Measurements from ENCODE around the gene NTSR2.

DNA sequence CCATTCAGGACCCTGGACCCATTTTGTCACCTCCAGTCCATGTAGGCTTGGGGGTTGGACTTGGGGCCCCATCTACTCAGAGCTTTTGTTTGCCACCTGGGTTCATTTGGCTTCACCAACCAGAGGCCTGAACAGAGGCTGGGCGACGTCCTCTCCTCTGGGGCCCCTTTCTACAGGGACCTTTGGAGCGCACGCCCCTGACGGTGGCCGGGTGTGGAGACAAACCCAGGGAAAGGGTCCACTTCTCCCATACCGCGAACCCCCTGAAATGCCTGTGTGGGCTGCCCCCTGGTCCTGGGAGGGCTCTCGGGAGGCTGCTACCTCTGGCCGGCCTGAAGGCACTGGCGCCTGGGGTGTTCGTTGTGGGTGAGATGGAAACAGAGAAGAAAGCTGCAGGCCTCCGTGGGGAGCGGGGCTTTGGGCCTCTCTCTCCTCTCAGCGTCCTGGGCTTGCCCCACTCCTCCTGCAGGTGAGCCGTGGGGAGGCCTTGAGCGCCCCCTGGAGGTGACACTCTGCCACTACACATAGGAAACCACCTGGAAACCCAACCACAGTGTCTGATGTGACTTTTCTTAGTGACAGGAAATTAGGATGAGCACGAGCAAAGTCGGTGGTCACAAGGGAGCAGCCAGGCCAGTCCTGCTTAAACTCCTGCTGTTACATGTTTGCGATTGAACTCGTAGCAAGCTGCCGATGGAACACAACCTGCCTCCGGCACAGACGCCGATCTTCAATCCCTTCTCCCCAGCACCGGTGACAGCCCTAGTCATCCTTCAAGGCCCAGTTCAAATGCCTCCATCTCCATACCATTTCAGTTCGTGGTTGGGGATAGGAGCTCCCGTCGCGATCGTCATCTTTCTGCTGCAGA is 12.0 kb upstream of the NTSR2 start:
- TF ChIP-seq L3MBTL2 (conservative IDR thresholded peaks at IDR 0.05) (no peak), SP1 (IDR thresholded peaks at IDR 0.05) (no peak), CTBP1 (IDR thresholded peaks at IDR 0.05; ENCODE audit: borderline replicate concordance) (no peak), LEF1 (IDR thresholded peaks at IDR 0.05; ENCODE audit: borderline replicate concordance) (no peak), ELF4 (IDR thresholded peaks at IDR 0.05) (no peak), BHLHE40 (IDR thresholded peaks at IDR 0.05; ENCODE audit: borderline replicate concordance) (no peak), ZNF384 (IDR thresholded peaks at IDR 0.05) (no peak), FOXM1 (IDR thresholded peaks at IDR 0.05; ENCODE audit: borderline replicate concordance) (no peak), TARDBP (IDR thresholded peaks at IDR 0.05) (no peak), HDGF (IDR thresholded peaks at IDR 0.05; ENCODE audit: borderline replicate concordance) (no peak), SUZ12 (IDR thresholded peaks at IDR 0.05) (no peak), NFRKB (IDR thresholded peaks at IDR 0.05) (no peak)
